Stimulated activated CD8-positive, alpha-beta memory T cell treated with anti-CD3 and anti-CD28 coated beads, Interleukin-2, amount 100 ng/mL, for 1 hour (primary cell): ENCODE data around the gene HIF1AN.
"Not testable (repeated sequence)": the region's sequence is repeated elsewhere in the genome, so short reads cannot be mapped to it uniquely, and the experiment has no call there.

Experiments
- DNase-seq, 2 donors: peaks; one replicate each; pipeline ENCODE4 v3.0.0-alpha.2; 2020; ENCODE audit warnings: low read depth in 2 of 2

The HIF1AN gene

GRCh38 chr10:100567249-100567648 is 31.5 kb downstream of the HIF1AN start:
- no peak for DNase-seq

GRCh38 chr10:100567826-100568225 is 32.1 kb downstream of the HIF1AN start:
- DNase-seq: no peak

- no peak for DNase-seq
These were observed 33.2 kb downstream of the HIF1AN start for GRCh38 chr10:100568912-100569311.

- no peak for DNase-seq
These were observed 34.1 kb downstream of the HIF1AN start for GRCh38 chr10:100569687-100570481.

GRCh38 chr10:100570506-100570905 is 34.8 kb downstream of the HIF1AN start:
- no peak for DNase-seq

- no peak for DNase-seq
These were observed 35.5 kb downstream of the HIF1AN start for GRCh38 chr10:100571084-100571856.

GRCh38 chr10:100575146-100575545 is 39.4 kb downstream of the HIF1AN start:
- DNase-seq: not testable (repeated sequence)

- DNase-seq: no peak
These were observed 40.0 kb downstream of the HIF1AN start for GRCh38 chr10:100575585-100576281.

GRCh38 chr10:100576282-100576635 is 40.5 kb downstream of the HIF1AN start:
- no peak for DNase-seq

GRCh38 chr10:100579261-100580090 is 43.7 kb downstream of the HIF1AN start:
- no peak for DNase-seq

- DNase-seq: no peak
These were observed 51.2 kb downstream of the HIF1AN start for GRCh38 chr10:100586959-100587358.

- no peak for DNase-seq
These were observed 62.4 kb downstream of the HIF1AN start for GRCh38 chr10:100598166-100598565.

GRCh38 chr10:100600218-100600617 is 64.5 kb downstream of the HIF1AN start:
- no peak for DNase-seq

GRCh38 chr10:100607439-100607838 is 71.7 kb downstream of the HIF1AN start:
- no peak for DNase-seq
